Activated naive CD4-positive, alpha-beta T cell treated with anti-CD3 and anti-CD28 coated beads, Interleukin-2, amount 10 ng/mL, durations not matched to agents 7 days and 5 days (primary cell): ENCODE measurements around the gene LCP2.
A peak's percentile ranks its signal among the peaks of the same experiment; 100 is the strongest.

Experiments used
- CTCF ChIA-PET: fragments of 350-600 bp; sonication (Branson Sonifier 250); formaldehyde crosslinking; loops from one replicate; lab custom pipeline; 2021; ENCODE audit warnings: antibody characterized with exemption; lab: Charles Lee
- DNase-seq: peaks from one replicate; pipeline ENCODE4 v3.0.0-alpha.2; 2020
- H3K27ac Mint-ChIP-seq: one replicate; pipeline ENCODE4 v1.8.0; 2021; ENCODE audit warnings: mild to moderate bottlenecking, moderate library complexity, mixed read lengths
- H3K27me3 Mint-ChIP-seq: one replicate; pipeline ENCODE4 v1.8.0; 2021; ENCODE audit warnings: mild to moderate bottlenecking, mixed read lengths
- H3K36me3 Mint-ChIP-seq: one replicate; pipeline ENCODE4 v1.8.0; 2021; ENCODE audit warnings: mixed read lengths
- H3K4me1 Mint-ChIP-seq: one replicate; pipeline ENCODE4 v1.8.0; 2021; ENCODE audit warnings: mixed read lengths
- H3K4me3 Mint-ChIP-seq: one replicate; pipeline ENCODE4 v1.8.0; 2021; ENCODE audit warnings: mild to moderate bottlenecking, moderate library complexity, mixed read lengths
- H3K9me3 Mint-ChIP-seq: one replicate; pipeline ENCODE4 v1.8.0; 2021; ENCODE audit warnings: mixed read lengths

The LCP2 gene

DNA sequence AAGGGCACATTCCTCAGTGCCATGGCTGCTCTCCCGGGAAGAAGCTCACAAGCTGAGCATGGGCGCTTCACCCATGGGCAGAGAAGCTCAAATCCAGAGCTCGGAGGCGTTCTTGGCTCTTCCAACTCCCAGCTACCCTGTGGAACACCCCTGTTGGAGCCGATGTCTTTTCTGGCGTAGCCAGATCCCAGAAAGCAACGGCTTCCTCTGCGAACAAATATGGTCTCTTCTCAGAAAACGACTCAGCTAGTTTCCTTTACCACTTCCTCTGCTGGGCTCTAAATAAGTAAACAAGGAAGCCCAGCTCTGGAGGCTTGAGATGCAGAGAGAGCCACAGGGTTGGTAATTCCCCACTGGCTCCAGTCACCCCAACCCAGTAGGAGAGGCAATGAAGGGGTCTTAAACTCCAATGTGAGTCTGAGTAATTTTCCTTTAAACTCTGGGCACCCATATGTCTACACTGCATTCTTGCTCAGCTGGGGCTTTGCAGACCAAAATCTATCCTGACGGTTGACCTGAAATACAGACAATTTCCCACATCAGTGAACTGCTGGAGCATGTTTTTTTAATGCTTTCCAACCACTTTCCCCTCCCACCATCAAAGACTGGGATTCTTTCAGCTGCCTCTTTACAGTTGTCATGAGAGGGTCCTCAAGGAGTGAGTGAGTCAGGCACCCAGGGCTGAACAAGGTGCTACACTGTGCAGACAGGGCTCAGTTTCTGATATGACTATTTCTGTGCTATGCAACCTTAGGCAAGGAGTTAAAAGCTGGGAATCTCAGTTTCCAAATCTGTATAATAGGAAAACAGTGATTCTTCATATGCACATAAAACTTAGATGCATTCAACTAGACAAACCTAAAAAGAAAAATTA, at the start of gene LCP2:
Gene LCP2 (minus strand): TSS at position 189 of the 874 bp plus-strand sequence. CDS start 166 bp downstream, at position 23.
- no peaks in the 10 kb centered on the region for H3K9me3 Mint-ChIP-seq
- CTCF ChIA-PET: interaction anchor here (0.9 to 24.2 kb wide), 9 partner anchors 11 to 42 kb away, joined by 3 to 465 read pairs (median 7); no protein-coding TSS in a partner anchor
- H3K27me3 Mint-ChIP-seq: no peaks in the 10 kb centered on the region
- H3K4me1 Mint-ChIP-seq: peaks cover 68% of the 10 kb centered on the region
- peak; percentile 67 for DNase-seq
- H3K4me3 Mint-ChIP-seq: peak within 1 kb of the TSS; percentile 100
- peaks cover 48% of the 10 kb centered on the region for H3K36me3 Mint-ChIP-seq
- peak within 1 kb of the TSS; percentile 92 for H3K27ac Mint-ChIP-seq

DNA sequence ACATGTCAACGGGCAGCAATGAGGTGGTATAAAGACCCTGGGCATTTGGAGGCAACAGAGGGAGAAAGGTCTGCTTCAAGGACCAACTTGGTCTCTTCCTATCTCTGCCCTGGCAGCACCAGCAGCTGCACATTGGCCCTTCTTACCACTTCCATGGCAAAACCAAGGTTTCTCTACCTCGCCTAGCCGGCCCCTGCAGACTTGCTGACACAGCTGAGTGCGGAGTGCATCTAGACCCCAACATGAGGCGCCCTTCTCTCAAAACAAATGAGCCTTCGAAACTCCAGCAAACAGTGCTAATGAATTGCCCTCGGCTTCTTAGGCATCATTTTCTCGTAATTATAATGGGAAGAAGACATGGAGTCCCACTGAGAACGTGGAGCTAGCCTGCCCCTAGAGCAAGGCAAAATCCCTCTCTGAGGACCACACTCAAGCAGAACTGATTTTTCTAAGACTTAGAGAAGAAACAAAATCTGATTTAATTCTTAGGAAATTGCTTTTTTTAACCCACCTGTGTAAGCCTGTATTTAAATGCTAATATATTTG, 49.5 kb upstream of the LCP2 start:
- peaks cover 68% of the 10 kb centered on the region for H3K27me3 Mint-ChIP-seq
- CTCF ChIA-PET: interaction anchor here (0.9 to 2.1 kb wide), 5 partner anchors 8 to 246 kb away, joined by 3 to 11 read pairs (median 5); no protein-coding TSS in a partner anchor
- H3K9me3 Mint-ChIP-seq: no peaks in the 10 kb centered on the region
- no peak for DNase-seq
- H3K4me3 Mint-ChIP-seq: no peak overlapping the region
- peaks cover 3% of the 10 kb centered on the region for H3K4me1 Mint-ChIP-seq
- no peak overlapping the region for H3K27ac Mint-ChIP-seq
- no peaks in the 10 kb centered on the region for H3K36me3 Mint-ChIP-seq

- Mint-ChIP-seq H3K27me3 (peaks cover 57% of the 10 kb centered on the region), H3K9me3 (no peaks in the 10 kb centered on the region), H3K36me3 (no peaks in the 10 kb centered on the region), H3K4me1 (peaks cover 3% of the 10 kb centered on the region), H3K4me3 (no peak overlapping the region), H3K27ac (no peak overlapping the region)
- DNase-seq: no peak
- CTCF ChIA-PET: interaction anchor here (1.1 to 10.1 kb wide), 3 partner anchors 68 to 122 kb away, joined by 3 to 132 read pairs (median 5); no protein-coding TSS in a partner anchor
Observed at GRCh38 chr5:170345971-170346370, 48.4 kb upstream of the LCP2 start.

GRCh38 chr5:170343177-170343576, 45.6 kb upstream of the LCP2 start:
- no peak for DNase-seq
- no peaks in the 10 kb centered on the region for H3K36me3 Mint-ChIP-seq
- no peaks in the 10 kb centered on the region for H3K9me3 Mint-ChIP-seq
- CTCF ChIA-PET: interaction anchor here (7.3 to 10.1 kb wide), 3 partner anchors 69 to 116 kb away, joined by 109 to 218 read pairs (median 132); partner anchors contain the start of gene C5orf58
- peaks cover 39% of the 10 kb centered on the region for H3K27me3 Mint-ChIP-seq
- no peak overlapping the region for H3K4me3 Mint-ChIP-seq
- H3K27ac Mint-ChIP-seq: no peak overlapping the region
- H3K4me1 Mint-ChIP-seq: peaks cover 14% of the 10 kb centered on the region

DNA sequence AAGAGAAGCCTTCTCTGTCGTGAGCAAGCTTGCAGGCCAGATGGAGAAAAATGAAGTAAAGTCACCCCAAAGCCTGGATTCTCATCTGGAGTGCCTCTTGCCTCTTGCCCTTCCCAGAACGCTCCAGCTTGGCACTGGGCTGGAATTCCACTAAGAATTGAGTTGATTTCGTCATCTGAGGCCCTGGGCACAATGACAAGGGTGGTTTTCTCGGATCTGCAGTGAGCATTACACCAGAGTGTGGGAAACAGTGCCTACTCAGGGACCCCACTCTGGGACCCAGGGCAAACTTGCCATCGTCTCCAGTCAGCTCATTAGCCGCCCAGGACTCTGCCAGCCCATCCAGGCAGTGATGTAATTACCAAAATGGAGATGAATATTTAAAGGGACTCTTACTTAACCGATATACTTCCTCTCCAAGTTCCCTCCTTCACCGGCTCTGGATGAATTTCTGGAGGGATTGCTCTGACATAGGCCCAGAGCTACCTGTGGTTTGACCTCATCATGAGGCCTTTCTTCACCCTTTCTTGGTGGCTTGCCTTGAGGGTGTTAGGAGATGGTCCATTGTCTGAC, 44.7 kb upstream of the LCP2 start:
- H3K4me3 Mint-ChIP-seq: no peak overlapping the region

DNA sequence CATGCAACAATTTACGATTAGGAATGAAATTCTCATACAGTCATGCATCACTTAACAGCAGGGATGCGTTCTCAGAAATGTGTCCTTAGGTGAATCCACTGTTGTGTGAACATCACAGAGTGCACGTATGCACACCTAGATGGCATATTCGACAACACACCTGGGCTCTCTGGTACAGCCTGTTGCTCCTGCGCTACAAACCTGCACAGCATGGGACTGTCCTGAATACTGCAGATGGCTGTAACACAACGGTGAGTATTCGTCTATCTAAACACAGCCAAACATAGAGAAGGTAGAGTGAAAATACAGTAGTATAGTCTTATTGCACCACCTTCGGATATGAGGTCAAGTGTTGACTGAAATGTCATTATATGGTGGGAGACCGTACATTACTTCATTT, 44.0 kb upstream of the LCP2 start:
- H3K27ac Mint-ChIP-seq: no peak overlapping the region
- no peak for DNase-seq
- no peak overlapping the region for H3K4me3 Mint-ChIP-seq
- H3K27me3 Mint-ChIP-seq: peaks cover 24% of the 10 kb centered on the region
- no peaks in the 10 kb centered on the region for H3K36me3 Mint-ChIP-seq
- CTCF ChIA-PET: interaction anchor here (1.0 to 10.1 kb wide), 8 partner anchors 39 to 121 kb away, joined by 3 to 218 read pairs (median 54); partner anchors contain the start of genes C5orf58 and LCP2
- peaks cover 29% of the 10 kb centered on the region for H3K4me1 Mint-ChIP-seq
- no peaks in the 10 kb centered on the region for H3K9me3 Mint-ChIP-seq

More for the DNA sequence above, 44.7 kb upstream of the LCP2 start:
- no peaks in the 10 kb centered on the region for H3K9me3 Mint-ChIP-seq
- CTCF ChIA-PET: interaction anchor here (1.0 to 10.1 kb wide), 7 partner anchors 47 to 121 kb away, joined by 3 to 218 read pairs (median 99); partner anchors contain the start of genes C5orf58 and LCP2
- no peaks in the 10 kb centered on the region for H3K36me3 Mint-ChIP-seq
- peaks cover 31% of the 10 kb centered on the region for H3K27me3 Mint-ChIP-seq
- DNase-seq: no peak
- H3K4me1 Mint-ChIP-seq: peaks cover 22% of the 10 kb centered on the region
- H3K27ac Mint-ChIP-seq: no peak overlapping the region

GRCh38 chr5:170339780-170340167, 42.2 kb upstream of the LCP2 start:
- Mint-ChIP-seq H3K27ac (no peak overlapping the region), H3K27me3 (peaks cover 11% of the 10 kb centered on the region), H3K4me3 (no peak overlapping the region), H3K4me1 (peaks cover 38% of the 10 kb centered on the region), H3K36me3 (peaks cover under 1% of the 10 kb centered on the region), H3K9me3 (no peaks in the 10 kb centered on the region)
- no peak for DNase-seq
- CTCF ChIA-PET: interaction anchor here (0.9 to 10.1 kb wide), 19 partner anchors 8 to 239 kb away, joined by 3 to 218 read pairs (median 7); partner anchors contain the start of genes C5orf58 and LCP2

DNA sequence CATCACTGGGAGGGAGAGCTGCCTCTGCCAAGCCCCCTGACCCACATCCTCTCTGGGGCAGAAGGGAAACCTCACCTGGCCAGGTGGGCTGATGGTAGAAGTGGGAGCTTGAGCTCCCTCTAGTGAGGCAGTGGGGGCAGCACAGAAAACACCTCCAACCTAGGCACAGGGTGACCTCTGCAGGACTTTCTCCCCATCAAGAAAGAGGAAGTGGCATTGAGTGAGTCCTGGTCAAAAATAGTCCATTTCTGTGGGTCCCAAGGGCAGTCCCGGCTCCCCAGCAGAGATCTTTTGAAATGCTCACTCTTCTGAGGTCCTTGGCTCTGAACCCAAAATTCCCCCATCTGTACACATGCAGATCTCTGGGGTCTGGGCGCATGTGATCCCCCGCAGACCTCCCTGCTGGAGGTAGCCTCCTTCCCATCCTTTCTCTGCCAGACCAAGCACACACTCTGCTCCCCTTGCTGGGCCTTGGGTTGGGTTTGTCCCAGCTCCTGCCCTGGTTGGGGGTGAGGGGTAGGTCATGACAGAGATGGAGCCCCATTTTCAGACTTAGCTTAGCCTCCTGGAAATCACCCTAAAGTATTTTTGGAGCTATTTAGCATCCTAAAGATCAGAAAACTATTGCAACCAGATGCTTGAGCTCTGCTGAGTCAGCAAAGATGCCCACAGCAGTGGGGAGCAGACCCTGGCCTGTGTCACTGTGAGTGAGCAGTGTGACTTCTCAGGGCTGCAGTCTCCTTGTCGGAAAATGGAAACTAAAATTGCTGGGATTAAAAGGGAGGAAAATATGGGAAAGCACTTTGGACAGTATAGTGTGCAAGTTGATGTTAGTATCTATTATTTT, 41.6 kb upstream of the LCP2 start:
- peak; percentile 79 for DNase-seq
- Mint-ChIP-seq H3K27me3 (peaks cover 5% of the 10 kb centered on the region), H3K9me3 (no peaks in the 10 kb centered on the region), H3K27ac (no peak overlapping the region), H3K4me3 (no peak overlapping the region), H3K4me1 (peaks cover 38% of the 10 kb centered on the region), H3K36me3 (peaks cover 2% of the 10 kb centered on the region)
- CTCF ChIA-PET: interaction anchor here (0.7 to 10.1 kb wide), 33 partner anchors 8 to 246 kb away, joined by 3 to 218 read pairs (median 5); partner anchors contain the start of genes C5orf58 and LCP2

- CTCF ChIA-PET: interaction anchor here (0.7 to 10.1 kb wide), 26 partner anchors 10 to 246 kb away, joined by 3 to 218 read pairs (median 7); partner anchors contain the start of genes C5orf58 and LCP2
- Mint-ChIP-seq H3K36me3 (peaks cover 2% of the 10 kb centered on the region), H3K27me3 (peaks cover 5% of the 10 kb centered on the region), H3K4me3 (no peak overlapping the region), H3K9me3 (no peaks in the 10 kb centered on the region), H3K27ac (no peak overlapping the region), H3K4me1 (peaks cover 38% of the 10 kb centered on the region)
- DNase-seq: no peak
Observed at GRCh38 chr5:170338291-170338690, 40.7 kb upstream of the LCP2 start.

GRCh38 chr5:170337045-170337733, 39.6 kb upstream of the LCP2 start:
- H3K4me3 Mint-ChIP-seq: no peak overlapping the region
- no peak overlapping the region for H3K27ac Mint-ChIP-seq

DNA sequence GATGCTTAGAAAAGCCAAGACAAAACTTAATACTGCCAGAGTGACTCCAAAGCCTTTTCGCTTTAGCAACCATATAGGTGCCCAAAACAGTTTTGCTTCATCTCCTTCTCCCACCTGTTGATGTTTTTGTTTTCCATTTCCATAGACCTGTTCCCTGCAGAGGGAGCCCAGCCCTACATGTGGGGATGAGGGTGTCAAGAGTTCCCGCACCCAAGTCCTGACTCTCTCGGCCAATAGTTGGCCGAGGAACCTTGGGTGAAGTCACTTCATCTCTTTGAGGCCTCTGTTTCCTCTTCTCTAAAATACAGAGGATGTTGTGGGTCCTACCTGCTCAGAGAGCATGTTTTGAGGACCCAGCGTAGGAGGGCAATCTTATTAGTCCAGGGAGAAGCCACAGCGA, 38.5 kb upstream of the LCP2 start:
- Mint-ChIP-seq H3K4me1 (peaks cover 38% of the 10 kb centered on the region), H3K4me3 (peak overlapping the region; percentile 14), H3K27me3 (peaks cover 5% of the 10 kb centered on the region), H3K36me3 (peaks cover 2% of the 10 kb centered on the region), H3K27ac (peak overlapping the region; percentile 83), H3K9me3 (no peaks in the 10 kb centered on the region)
- DNase-seq: no peak
- CTCF ChIA-PET: interaction anchor here (0.6 to 10.1 kb wide), 6 partner anchors 39 to 109 kb away, joined by 3 to 218 read pairs (median 58); partner anchors contain the start of genes C5orf58 and LCP2

More at GRCh38 chr5:170337045-170337733, 39.6 kb upstream of the LCP2 start:
- Mint-ChIP-seq H3K9me3 (no peaks in the 10 kb centered on the region), H3K4me1 (peaks cover 38% of the 10 kb centered on the region), H3K27me3 (peaks cover under 1% of the 10 kb centered on the region), H3K36me3 (peaks cover 2% of the 10 kb centered on the region)
- no peak for DNase-seq
- CTCF ChIA-PET: interaction anchor here (1.1 to 10.1 kb wide), 10 partner anchors 24 to 110 kb away, joined by 3 to 218 read pairs (median 14); partner anchors contain the start of genes C5orf58 and LCP2

GRCh38 chr5:170334626-170335025, 37.0 kb upstream of the LCP2 start:
- CTCF ChIA-PET: interaction anchor here (0.6 to 5.6 kb wide), 13 partner anchors 21 to 1446 kb away, joined by 3 to 103 read pairs (median 10); partner anchors contain the start of gene LCP2

More at GRCh38 chr5:170334626-170335025, 37.0 kb upstream of the LCP2 start:
- Mint-ChIP-seq H3K27ac (peak overlapping the region; percentile 89), H3K4me1 (peaks cover 38% of the 10 kb centered on the region), H3K9me3 (no peaks in the 10 kb centered on the region), H3K36me3 (peaks cover 2% of the 10 kb centered on the region), H3K27me3 (peaks cover 5% of the 10 kb centered on the region), H3K4me3 (peak overlapping the region; percentile 66)
- peak; percentile 40 for DNase-seq
